OCI-M2 (cell line): Measurements from ENCODE around the gene AHRR.
"Not testable (repeated sequence)": the region's sequence is repeated elsewhere in the genome, so short reads cannot be mapped to it uniquely, and the experiment has no call there.

ENCODE experiments used
- DNase-seq: peaks from one replicate; lab custom pipeline; 2025; ENCODE audit not compliant: unreplicated experiment; lab: John Stamatoyannopoulos, UW

AHRR gene

DNA sequence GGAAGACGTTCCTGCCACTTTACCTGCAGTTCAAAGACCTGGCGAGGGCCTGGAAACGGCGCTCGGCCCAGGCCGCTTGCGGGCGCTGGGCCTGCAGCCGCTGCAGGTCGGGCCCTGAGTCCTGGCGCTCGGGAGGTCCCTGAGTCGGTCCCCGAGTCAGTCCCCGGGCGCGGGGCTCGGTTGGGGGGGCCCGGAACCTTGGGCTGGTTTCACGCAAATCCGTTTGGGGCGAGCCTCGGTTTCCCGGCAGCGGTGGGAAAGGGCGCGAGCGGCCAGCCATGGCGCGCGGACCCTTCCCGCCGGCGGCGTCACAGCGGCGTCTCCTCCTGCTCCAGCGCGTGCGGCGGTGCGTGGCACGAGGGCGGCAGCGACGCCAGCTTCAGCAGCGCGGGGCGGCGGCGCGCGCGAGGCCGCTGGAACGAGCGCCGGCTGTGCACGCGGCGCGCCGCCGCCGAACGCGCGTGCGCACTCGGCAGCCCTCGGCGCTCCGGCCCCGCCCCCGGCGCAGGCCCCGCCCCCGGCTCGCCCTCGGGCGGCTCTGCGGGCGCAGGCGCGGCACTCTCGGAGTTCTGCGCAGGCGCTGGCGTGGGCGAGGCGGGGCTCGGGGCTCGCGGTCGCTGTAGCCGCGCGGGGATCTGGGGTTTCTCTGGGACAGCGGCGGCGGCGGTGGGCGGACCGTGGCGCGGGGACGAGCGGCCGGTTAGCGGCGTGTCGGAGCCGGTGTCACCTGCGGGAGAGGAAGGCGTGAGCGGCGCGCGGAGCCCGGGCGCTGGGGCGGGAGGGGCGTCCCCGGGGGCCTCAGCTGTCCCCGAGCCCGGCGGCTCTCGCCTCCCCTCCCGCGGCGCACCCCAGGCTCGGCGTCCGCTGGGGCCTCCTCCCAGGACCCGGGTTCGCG lies 151.4 kb downstream of the AHRR start:
- DNase-seq, result no peak

DNA sequence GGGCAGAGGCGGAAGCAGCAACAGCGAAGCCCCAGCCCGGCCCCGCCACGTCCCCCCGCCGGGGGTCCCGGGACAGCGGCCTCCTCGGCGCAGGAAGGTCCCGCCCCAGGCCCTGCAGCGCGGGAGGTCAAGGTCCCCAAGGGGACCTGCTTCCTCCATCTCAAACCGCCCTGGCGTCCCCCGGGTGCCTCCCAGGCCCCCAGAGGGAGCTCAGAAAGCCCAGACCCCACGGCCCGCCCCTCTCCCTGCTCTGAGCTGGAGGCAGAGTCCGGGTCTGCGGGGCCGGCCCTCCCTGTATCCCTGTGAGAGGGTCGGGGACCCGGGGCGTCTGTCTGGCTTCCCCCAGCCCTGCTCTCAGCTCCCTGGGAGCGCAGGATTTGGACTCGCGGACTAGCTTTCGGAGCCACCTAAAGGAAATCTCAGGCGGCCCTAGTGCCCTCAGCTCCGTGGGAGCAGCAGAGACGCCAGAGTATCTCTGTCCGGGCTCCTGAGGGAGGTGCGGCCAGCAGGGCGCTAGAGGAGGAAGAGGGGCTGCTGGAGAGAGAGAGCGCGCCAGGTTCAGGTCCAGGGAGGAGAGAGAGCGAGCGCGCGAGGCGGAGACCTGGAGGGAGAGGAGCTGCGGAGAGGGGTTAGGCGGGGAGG lies 152.2 kb downstream of the AHRR start:
- no peak for DNase-seq

DNA sequence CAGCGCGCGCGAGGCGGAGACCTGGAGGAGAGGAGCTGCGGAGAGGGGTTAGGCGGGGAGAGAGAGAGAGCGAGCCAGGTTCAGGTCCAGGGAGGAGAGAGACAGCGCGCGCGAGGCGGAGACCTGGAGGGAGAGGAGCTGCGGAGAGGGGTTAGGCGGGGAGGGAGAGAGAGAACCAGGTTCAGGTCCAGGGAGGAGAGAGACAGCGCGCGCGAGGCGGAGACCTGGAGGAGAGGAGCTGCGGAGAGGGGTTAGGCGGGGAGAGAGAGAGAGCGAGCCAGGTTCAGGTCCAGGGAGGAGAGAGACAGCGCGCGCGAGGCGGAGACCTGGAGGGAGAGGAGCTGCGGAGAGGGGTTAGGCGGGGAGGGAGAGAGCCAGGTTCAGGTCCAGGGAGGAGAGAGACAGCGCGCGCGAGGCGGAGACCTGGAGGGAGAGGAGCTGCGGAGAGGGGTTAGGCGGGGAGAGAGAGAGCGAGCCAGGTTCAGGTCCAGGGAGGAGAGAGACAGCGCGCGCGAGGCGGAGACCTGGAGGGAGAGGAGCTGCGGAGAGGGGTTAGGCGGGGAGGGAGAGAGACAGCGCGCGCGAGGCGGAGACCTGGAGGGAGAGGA lies 152.8 kb downstream of the AHRR start:
- DNase-seq, result not testable (repeated sequence)

DNA sequence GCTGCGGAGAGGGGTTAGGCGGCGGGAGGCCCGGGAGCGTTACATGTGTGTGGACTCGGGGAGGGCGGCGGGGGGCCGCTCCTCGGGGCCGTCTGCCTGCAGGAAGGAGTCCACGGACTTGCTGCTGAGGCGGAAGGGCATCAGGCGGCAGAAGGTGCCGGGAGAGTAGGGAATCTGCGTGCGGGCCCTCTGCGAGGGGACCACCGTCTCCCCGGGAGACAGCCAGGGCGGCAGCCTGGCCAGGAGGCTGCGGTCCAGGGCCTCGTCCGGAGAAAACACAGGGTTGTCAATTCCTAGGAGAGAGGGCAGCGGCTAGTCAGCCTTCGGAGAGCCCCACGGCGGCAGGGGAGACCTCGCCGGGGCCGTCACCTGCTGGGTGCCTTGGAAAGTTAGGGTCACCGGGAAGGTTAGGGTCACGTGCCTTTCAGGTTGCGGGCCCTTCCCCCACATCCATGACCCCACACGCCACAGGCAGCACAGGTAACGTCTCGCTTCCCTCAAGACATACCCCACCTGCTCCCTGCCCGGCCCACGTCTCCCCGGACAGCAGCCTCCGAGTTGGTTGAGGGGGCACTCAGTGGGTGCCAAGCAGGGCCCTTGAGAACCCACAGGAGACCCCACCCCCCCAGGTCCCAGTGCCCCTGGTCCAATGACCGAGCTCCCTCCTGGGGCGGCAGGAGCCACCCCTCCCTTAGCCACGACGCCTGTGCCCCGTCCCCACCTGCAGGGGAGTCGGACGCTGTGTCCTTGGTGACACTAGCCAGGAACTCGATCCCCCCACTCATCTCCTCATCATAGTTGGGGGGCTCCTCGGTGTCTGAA lies 153.5 kb downstream of the AHRR start:
- no peak for DNase-seq

DNA sequence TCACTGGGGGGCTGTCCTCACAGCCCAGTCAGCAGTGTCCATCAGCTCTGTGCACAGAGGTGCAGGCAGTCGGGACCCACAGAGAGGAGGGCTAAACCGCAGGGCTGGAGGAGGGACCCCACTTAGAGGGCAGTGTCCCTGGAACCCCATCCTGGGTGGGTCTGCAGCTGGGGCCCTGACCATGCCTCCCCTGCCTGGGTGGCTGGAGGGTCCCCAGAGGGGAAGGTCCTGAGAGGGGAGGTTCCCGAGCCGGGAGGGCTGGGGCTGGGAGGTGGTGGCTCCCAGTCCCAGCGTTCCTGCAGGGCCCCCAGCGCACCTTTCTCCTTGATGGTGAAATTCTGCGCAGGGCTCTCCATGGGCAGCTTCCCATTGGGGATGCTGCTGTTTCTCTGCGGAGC lies 154.2 kb downstream of the AHRR start:
- no peak for DNase-seq

DNA sequence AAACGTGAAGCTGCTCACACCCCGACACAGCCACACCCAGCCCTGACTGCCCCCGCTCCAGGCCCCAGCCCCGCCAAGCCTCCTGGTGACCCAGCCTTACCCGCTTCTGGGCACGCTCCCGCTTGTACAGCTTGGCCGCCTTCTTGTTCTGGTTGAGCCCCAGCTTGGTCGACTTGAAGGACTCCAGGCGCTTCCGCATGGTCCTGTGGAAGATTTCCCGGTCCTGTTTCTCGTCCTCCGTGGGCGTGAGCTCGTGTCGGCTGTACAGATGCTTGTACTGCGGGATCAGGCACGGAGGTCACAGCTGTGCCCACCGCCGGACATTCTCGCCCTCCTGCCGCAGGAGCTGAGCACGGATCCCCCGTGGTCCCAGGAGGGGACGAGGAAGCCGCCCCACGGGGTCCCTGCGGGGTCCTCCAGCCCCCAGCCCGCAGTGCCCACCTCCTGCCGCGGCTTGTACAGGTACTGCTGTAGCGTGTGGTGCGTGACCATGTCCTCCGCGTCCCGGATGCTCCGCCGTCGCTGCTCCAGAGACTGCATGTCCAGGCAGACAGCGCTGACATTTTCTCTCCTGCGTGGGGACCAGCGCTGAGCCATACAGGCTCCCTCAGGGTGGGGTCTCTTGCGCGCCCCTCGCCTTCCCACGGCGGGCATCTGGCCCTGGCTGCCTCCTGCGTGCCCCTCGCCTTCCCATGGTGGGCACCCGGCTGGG lies 154.7 kb downstream of the AHRR start:
- DNase-seq, result no peak

DNA sequence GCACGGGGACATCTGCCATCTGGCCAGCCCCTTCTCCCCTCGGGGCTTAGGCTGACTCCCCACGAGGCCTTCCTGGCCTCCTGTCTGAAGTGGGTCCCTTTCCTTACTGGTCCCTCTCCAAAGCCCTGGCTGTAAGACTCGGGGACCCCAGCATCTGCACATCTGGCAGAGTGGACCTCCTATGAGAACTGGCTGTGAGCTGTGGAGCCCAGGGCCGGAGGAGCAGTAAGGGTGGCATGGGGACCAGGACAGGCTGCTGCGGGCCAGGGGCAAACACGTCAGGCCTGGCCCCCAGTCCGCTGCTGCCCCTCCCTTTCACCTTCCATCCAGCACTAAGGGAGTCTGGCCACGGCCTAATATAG lies 155.3 kb downstream of the AHRR start:
- DNase-seq, result no peak

DNA sequence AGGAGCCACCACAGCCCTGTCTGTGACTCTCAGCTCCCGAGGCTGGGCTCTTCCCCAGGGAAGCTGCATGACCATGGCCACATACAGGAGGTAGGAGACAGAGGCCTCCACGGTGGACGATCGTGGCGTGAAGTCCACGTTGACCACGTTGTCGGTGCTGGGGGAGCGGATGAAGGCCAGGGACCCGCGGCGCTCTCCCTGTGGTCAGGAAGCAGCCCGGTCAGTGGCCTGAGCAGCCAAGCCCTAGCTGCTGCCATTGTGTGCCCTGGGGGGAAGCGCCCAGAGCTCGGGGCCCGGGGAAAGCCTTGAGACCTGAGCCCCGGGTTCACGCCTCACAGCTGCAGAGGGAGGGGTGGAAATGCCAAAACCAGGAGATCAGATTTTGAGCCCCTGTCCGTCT lies 155.7 kb downstream of the AHRR start:
- no peak for DNase-seq

DNA sequence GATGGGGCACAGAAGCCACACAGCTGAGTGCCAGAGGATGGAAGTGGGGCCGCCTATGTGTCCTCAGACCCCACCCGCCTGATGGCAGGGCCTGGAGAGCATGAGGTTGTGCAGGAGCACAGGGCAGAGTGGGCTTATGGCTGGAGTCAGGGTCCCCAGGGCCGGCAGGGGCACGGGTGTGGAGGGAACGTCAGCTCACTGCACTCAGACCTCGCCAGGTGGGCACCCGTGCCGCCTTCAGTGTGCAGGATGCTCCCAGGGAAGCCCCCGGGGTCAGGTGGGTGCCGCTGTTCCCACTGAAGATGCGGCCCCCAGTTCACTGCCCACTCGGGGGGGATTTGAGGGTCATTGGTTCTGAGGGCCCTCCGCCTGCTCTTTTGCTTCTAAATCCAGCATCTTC lies 156.4 kb downstream of the AHRR start:
- no peak for DNase-seq

DNA sequence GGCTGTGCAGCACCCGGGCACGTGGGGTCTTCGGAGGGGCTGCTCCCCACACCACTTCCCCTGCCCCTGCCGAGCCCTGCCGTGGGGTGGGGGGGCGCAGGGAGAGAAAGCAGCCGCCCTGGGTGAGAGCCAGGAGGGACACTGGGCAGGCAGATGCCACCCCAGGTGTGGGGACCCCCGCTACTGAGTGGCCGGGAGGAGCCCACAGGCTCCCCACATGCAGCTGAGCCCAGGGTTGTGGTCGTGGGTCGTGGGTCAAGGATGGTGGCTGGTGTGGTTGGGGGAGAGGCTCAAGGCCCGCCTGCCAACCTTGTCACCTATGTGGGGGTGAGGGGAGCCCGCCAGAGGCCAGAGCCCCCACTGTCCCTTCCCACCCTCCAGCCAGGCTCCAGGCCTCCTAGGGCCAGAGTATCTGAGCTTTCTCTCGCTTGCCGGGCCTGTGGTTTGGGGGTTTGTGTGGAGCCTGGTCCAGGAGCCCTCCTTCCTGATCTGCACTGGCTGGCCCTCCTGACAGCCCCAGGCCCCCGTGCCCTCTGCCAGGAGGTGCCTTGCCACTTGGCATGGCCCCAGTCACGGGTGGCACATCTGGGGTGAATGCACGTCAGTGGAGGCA lies 157.0 kb downstream of the AHRR start:
- no peak for DNase-seq

DNA sequence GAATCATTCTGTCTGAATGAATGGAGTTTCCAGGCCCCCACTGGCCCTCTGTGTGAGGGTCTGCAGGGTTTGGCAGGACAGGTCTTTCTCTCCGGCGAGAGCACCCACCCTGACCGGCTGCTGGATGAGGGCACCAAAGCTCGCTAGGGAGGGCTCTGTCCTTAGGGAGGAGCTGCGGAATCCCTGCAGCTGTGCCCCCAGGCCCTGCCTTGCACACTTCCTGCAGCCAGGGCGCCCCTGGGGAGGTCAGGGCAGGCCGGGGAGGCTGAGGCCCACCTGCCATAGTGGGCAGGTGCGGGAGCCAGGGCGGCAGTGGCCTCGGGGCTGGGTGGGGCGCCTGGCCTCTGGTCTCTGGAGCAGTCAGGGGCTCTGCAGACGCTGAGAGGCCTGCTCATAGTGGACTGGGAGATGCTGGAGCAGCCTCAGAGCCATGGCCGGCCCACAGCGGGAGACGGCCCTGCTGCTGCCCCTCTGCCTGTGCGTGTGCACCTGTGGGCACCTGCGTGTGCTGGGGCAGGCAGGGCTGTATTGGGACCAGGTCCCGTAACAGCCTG lies 157.5 kb downstream of the AHRR start:
- no peak for DNase-seq

DNA sequence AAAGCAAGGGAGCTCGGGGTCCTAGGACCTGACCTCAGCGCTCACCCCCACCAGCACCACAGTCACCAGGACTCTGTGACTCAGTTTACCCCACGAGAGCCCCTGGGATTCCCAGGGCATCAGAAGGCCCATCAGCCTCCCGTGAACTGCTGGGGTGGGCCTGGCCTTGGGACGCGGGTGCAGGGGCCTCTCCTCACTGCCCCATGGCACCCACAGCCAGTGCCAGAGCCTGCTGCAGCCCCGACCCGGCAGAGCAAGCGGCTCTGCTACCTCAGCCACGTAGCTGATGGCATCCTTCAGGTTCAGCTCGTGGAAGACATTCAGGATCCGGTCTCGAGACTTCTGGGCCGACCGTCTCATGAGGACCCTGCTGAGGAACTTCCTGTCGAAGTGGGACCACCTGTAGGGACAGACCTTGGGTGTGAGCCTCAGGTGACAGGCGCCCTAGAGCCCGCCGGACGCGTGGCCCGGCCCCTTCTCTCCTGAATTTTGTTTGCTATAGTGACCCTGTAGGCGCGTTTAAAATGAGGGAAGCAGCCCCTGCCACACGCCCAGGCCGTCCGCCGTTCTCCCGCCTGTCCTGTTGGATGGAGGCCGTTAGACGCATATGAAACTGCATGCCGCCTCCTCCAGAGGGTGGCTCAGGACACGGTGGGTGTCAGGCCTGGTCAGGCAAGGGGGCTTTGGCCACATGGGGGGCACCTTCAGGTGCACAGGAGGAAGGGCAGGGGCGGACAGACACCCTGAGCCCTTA lies 158.2 kb downstream of the AHRR start:
- DNase-seq, result no peak

DNA sequence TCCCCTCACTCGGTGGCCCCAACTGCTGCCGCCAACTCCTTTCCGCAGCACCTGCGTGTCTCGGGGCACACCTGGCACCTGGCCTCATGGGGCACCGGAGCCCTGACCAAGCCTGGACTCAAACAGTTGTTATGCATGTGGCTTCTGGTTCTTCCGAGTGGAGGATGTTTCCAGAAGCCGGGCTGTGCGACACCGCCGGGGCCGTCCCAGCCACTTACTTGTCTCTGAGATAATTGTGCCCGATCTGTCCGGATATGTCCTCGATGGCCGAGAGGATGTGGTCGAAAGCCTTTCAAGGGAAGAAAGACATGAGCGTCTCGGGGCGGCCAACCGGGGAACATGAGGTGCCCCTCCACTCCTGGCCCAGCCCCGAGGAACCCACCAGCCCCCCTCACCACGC lies 159.8 kb downstream of the AHRR start:
- DNase-seq, result no peak

DNA sequence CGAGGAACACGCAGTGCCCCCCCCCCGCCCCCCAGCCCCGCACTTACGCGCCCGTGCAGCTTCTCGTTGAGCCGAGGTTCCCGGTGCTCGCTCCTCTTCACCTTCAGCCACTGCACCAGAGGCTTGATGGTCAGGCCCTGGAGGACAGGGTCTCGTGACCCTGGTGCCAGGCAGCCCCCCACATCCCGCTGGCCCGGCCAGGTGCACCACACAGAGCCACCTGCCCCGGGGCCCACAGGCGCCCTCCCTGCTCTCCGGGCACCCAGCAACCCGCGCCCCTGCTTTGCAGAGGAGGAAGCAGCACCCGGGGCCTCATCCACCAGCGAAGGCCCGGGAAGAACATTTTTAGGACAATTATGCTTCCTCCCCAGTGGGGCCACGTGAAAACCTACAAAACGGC lies 160.5 kb downstream of the AHRR start:
- DNase-seq, result no peak

DNA sequence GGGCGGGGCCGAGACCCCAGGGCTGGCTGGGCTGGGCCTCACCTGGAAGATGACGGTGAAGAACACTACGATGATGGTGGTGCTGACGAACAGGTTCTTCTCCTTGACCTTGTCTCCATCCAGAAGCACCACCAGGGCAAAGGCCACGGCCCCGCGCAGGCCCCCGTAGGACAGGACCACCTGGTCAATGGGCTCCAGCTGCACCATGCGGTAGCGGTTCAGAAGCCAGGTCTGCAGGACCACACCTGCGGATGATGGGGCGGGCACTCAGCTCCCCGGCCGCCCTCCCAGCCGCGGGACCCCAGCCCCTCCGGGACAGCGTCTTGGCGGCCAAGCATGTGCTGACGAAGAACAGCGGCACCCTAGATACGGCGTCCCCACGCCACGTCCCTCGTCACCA lies 161.0 kb downstream of the AHRR start:
- DNase-seq, result no peak

DNA sequence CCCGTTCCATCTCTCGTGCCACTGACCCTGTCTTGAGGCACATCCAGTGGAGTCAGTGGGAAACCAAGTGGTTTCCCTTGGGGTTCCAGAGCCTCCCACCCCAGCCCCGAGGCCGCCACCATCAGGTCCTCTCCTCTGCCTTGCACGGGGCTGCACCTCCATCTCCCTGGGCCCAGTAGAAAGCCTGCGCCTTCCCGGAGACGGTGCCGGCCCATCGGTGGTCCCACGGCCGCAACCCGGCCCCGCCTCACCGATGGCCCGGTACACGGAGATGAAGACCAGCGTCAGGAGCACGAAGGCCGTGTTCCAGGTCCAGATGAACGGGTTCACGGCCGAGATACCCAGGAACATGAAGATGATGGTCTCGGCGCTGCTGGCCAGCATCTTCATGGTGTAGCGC lies 161.5 kb downstream of the AHRR start:
- DNase-seq, result no peak

DNA sequence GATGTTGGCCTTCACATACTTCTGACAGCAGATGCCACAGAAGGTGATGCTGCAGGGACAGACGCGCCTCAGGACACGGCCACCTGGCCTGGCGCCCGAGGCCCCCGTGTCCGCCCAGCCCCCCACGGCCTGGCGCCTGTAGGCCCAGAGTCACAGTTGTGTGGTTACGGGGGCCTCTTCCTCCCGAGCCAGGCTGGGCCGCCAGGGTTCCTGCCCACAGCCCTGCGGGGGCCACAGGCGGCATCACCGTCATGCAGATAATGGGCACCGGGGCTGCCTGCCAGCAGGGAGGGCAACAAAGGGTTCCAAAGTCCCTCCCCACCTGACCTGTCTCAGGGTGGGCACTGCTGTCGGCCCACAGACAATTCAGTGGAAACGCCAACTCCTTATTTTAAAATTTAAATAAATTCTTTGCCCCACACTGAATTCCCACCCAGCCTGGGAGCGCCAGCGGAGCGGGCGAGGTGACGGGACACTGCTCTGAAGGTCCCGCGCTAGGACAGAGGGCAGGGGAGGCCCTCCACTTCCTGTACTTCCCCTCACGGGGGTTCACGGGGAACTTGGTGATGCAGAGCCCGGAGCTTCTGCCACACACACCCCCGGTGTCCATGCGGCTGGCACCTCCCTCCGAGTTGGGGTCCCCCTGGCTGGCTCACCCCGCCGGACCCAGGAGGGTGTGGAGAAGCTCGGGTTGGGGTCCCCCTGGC lies 162.1 kb downstream of the AHRR start:
- DNase-seq, result no peak

DNA sequence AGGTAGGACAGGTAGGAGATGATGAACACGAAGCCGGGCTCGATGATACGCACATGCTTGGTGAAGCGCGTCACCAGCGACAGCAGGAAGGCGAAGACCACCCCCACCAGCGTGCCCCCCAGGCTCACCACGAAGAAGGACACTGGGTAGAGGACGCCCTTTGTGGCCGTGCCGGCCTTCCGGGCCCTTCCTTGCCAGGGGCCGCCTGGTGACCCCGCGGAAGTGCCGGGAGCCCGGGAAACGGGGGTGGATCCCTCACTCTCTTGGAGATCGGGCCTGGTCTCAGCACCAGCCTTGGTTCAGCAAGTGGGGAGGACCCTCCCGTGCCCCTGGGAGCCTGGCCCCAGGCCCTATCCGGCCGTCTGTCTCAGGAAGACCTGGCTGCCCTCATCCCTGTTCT lies 163.0 kb downstream of the AHRR start:
- no peak for DNase-seq
